WERI-Rb-1 (cell line): ENCODE data around the gene PTGDR2.

Source experiments
- DNase-seq: peaks from one replicate; pipeline ENCODE4 v3.0.0-alpha.2; 2020
- H3K27ac ChIP-seq: fragments of 250-450 bp; sonication (Bioruptor Pico); 2 replicates; pipeline ENCODE4 v1.5.1; 2020; ENCODE audit warnings: mild to moderate bottlenecking, moderate library complexity
- H3K27me3 ChIP-seq: fragments of 250-450 bp; sonication (Bioruptor Pico); 2 replicates; pipeline ENCODE4 v1.5.1; 2021; ENCODE audit warnings: mild to moderate bottlenecking, low read depth, moderate library complexity; ENCODE audit not compliant: insufficient read depth, severe bottlenecking
- H3K36me3 ChIP-seq: fragments of 250-450 bp; sonication (Bioruptor Pico); 2 replicates; pipeline ENCODE4 v1.5.1; 2020; ENCODE audit warnings: mild to moderate bottlenecking, moderate library complexity
- H3K4me3 ChIP-seq: 2 replicates; pipeline ENCODE4 v1.5.1; 2011; ENCODE audit warnings: low read depth, mild to moderate bottlenecking, control low read depth, low read length
- H3K9me3 ChIP-seq: fragments of 250-450 bp; sonication (Bioruptor Pico); 2 replicates; pipeline ENCODE4 v1.5.1; 2021; ENCODE audit warnings: mild to moderate bottlenecking, moderate library complexity; ENCODE audit not compliant: severe bottlenecking
- CTCF ChIP-seq: IDR thresholded peaks from 2 replicates; pipeline ENCODE4 v1.5.1; 2011; ENCODE audit warnings: low read depth, mild to moderate bottlenecking, control low read depth, inconsistent platforms, low read length

PTGDR2 gene

DNA sequence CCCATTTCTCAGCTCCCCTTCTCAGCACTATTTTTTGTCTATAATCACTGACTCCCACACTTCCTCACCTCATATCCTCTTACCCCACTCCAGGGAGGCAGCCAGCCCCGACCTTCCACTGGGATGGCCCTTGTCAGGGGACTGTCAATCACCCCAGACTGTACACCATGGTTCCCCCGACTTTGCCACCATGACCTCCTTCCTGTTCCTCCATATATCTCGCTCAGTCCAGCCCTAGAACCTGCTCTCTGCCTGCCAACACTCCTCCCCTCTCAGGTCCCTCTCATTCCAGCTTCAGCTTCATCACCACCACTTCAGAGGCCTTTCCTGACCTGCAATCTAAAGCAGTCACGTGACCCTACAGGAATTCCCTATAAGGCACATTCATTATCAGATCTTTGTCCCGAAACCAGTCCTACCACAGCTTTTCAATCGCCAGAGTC, 34.1 kb upstream of the PTGDR2 start:
- TF ChIP-seq CTCF, result no peak
- Histone ChIP-seq H3K27ac (no peak overlapping the region), H3K36me3 (peaks cover 37% of the 10 kb centered on the region), H3K27me3 (no peaks in the 10 kb centered on the region), H3K9me3 (no peaks in the 10 kb centered on the region), H3K4me3 (no peak overlapping the region)
- DNase-seq, result no peak

- Histone ChIP-seq H3K36me3 (peaks cover 17% of the 10 kb centered on the region), H3K27me3 (no peaks in the 10 kb centered on the region), H3K9me3 (no peaks in the 10 kb centered on the region), H3K27ac (no peak overlapping the region), H3K4me3 (no peak overlapping the region)
- TF ChIP-seq CTCF, result peak; percentile 79
- peak; percentile 68 for DNase-seq
Measured at GRCh38 chr11:60887556-60887955, 31.8 kb upstream of the PTGDR2 start.

DNA sequence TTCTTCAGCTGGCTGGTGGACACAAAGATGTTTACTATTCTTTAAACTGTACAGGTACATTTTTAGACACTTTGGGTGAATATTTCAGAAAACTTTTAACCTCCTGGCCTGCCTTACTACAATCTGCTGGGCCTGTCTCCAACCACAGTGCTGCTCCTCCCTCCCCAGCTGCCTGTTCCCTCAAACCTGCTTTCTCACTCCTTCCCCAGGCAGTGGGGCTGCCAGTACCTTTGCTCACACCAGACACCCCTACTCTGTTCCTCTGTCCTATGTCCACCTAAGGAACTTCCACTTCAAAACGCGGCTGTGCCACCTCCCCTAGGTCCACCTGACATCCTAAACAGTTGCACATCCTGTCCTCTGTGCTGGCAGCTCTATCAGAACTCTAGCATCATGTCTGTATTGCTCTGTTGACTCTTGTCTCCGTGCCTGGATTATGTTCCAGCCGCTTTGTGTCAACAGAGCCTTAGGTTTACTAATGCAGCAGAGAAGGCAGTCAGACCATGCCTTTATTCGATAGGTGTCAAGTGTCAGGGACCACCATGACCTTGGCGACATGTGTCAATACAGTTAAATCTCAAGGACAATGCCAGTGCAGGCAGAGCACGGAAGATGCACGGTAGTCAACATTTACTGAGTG, 25.0 kb upstream of the PTGDR2 start:
- no peak overlapping the region for H3K27ac ChIP-seq
- H3K9me3 ChIP-seq, result no peaks in the 10 kb centered on the region
- no peaks in the 10 kb centered on the region; the same call in 1 of the 2 replicates for H3K36me3 ChIP-seq
- DNase-seq, result no peak
- no peak for TF ChIP-seq CTCF
- no peaks in the 10 kb centered on the region for H3K27me3 ChIP-seq
- H3K4me3 ChIP-seq, result no peak overlapping the region

GRCh38 chr11:60879971-60880588, 24.3 kb upstream of the PTGDR2 start:
- no peak for TF ChIP-seq CTCF
- no peak overlapping the region for H3K4me3 ChIP-seq
- no peak for DNase-seq
- no peaks in the 10 kb centered on the region; the same call in 1 of the 2 replicates for H3K36me3 ChIP-seq
- H3K9me3 ChIP-seq, result no peaks in the 10 kb centered on the region
- H3K27ac ChIP-seq, result no peak overlapping the region
- no peaks in the 10 kb centered on the region for H3K27me3 ChIP-seq

- Histone ChIP-seq H3K36me3 (no peaks in the 10 kb centered on the region; the same call in 1 of the 2 replicates), H3K27ac (no peak overlapping the region), H3K9me3 (no peaks in the 10 kb centered on the region), H3K27me3 (no peaks in the 10 kb centered on the region), H3K4me3 (no peak overlapping the region)
- TF ChIP-seq CTCF, result no peak
- no peak for DNase-seq
Measured at GRCh38 chr11:60879104-60879503, 23.4 kb upstream of the PTGDR2 start.
